Brain microvascular endothelial cell (primary cell): ENCODE data around the gene MAGEA8.
"Not testable (repeated sequence)": the region's sequence is repeated elsewhere in the genome, so short reads cannot be mapped to it uniquely, and the experiment has no call there.

Experiments
- DNase-seq: peaks from one replicate; pipeline ENCODE4 v3.0.0-alpha.2; 2020
- H3K27ac ChIP-seq: fragments of 250-450 bp; sonication (Bioruptor Pico); 2 replicates; pipeline ENCODE4 v1.5.1; 2020; ENCODE audit warnings: mild to moderate bottlenecking, moderate library complexity
- H3K27me3 ChIP-seq: fragments of 250-450 bp; sonication (Bioruptor Pico); replicated peaks from 2 replicates; pipeline ENCODE4 v1.5.1; 2020; ENCODE audit warnings: mild to moderate bottlenecking
- H3K36me3 ChIP-seq: fragments of 250-450 bp; sonication (Bioruptor Pico); replicated peaks from 2 replicates; pipeline ENCODE4 v1.5.1; 2020; ENCODE audit warnings: mild to moderate bottlenecking
- H3K4me3 ChIP-seq: 2 replicates; pipeline ENCODE4 v1.5.1; 2011; ENCODE audit warnings: low read depth, mild to moderate bottlenecking, control low read depth, low read length, moderate library complexity
- in situ Hi-C: cut with HindIII; loops from 2 replicates; pipeline ENCODE4 v1.10.0; 2017; ENCODE audit warnings: low sequenced_read_pairs, low pct_ligation_motif_present
- TF ChIP-seq, protein P1 (sequence below): IDR thresholded peaks from 2 replicates; pipeline ENCODE4 v1.5.1; 2011; ENCODE audit warnings: low read depth, mild to moderate bottlenecking, moderate library complexity, low read length, control low read depth, inconsistent platforms; ENCODE audit errors: missing control alignments

Gene MAGEA8

DNA sequence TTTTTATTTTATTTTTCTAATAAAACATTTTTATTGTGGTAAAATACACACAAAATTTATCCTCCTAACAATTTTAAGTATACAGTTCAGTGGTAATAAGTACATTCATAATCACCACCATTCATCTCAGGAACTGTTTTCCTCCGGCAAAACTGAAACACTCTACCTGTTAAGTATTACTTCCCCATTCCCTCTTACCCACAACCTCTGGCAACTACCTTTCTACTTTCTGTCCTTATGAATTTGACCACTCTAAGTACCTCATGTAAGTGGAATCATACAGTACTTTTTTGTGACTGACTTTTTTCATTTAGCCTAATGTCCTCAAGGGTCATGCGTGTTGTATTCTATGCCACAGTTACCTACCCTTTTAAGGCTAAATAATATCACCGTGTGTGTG is 27.3 kb downstream of the MAGEA8 start:
- H3K27me3 ChIP-seq: no peaks in the 10 kb centered on the region
- no peak overlapping the region for H3K27ac ChIP-seq
- H3K36me3 ChIP-seq: no peaks in the 10 kb centered on the region
- H3K4me3 ChIP-seq: no peak overlapping the region
- no peak for DNase-seq
- TF ChIP-seq, protein P1, sequence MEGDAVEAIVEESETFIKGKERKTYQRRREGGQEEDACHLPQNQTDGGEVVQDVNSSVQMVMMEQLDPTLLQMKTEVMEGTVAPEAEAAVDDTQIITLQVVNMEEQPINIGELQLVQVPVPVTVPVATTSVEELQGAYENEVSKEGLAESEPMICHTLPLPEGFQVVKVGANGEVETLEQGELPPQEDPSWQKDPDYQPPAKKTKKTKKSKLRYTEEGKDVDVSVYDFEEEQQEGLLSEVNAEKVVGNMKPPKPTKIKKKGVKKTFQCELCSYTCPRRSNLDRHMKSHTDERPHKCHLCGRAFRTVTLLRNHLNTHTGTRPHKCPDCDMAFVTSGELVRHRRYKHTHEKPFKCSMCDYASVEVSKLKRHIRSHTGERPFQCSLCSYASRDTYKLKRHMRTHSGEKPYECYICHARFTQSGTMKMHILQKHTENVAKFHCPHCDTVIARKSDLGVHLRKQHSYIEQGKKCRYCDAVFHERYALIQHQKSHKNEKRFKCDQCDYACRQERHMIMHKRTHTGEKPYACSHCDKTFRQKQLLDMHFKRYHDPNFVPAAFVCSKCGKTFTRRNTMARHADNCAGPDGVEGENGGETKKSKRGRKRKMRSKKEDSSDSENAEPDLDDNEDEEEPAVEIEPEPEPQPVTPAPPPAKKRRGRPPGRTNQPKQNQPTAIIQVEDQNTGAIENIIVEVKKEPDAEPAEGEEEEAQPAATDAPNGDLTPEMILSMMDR: no peak
- in situ Hi-C loops: no loop called here

- in situ Hi-C loops: no loop called here
- no peak overlapping the region for H3K27ac ChIP-seq
- no peaks in the 10 kb centered on the region for H3K27me3 ChIP-seq
- H3K4me3 ChIP-seq: no peak overlapping the region
- TF ChIP-seq, protein P1: no peak
- DNase-seq: no peak
- no peaks in the 10 kb centered on the region for H3K36me3 ChIP-seq
Measured at GRCh38 chrX:149908727-149909126, 27.7 kb downstream of the MAGEA8 start.

DNA sequence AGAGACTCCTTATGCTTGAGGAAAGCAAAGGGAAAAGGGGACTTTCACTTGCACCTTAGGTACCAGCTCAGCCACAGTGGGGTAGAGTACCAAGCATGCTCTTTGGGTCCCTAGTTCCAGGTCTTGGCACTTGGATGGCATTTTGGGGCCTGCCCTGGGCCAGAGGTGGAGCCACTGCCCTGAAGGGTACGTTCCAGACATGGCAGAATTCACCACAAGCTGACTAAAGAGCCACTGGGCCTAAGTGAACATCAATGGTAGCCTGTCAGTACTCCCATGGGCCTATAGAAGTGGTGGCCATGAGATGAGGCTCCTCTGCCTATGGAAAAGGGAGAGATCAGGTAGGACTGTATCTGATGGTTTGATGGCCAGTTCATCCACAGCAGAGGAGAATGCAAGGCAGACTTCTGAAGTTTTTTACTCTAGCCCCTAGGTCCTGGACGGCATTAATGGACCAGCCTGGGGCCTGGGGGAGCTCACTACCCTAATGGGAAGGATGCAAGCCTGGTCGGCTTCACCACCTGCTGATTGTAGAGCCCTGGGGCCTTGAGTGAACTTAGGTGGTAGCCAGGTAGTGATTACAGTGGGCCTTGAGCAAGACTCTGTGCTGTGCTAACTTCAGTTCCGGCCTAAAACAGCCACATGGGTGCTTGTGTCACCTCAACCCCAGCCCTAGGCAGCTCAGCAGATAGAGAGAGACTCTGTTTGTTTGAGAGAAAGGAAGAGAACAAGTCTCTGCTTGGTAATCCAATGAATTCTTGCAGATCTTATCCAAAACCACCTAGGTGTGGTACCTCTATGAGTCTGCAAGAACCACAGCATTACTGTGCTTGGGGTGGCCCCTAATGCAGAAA is 28.6 kb downstream of the MAGEA8 start:
- Histone ChIP-seq H3K4me3 (no peak overlapping the region), H3K36me3 (no peaks in the 10 kb centered on the region), H3K27me3 (no peaks in the 10 kb centered on the region), H3K27ac (no peak overlapping the region)
- TF ChIP-seq, protein P1: no peak
- in situ Hi-C loops: no loop called here
- DNase-seq: no peak

GRCh38 chrX:149910178-149910695 is 29.3 kb downstream of the MAGEA8 start:
- no peak for DNase-seq
- no peak overlapping the region for H3K27ac ChIP-seq
- in situ Hi-C loops: no loop called here
- TF ChIP-seq, protein P1: no peak
- no peaks in the 10 kb centered on the region for H3K27me3 ChIP-seq
- H3K36me3 ChIP-seq: no peaks in the 10 kb centered on the region
- no peak overlapping the region for H3K4me3 ChIP-seq

GRCh38 chrX:149916745-149917392 is 35.9 kb downstream of the MAGEA8 start:
- TF ChIP-seq, protein P1: no peak
- DNase-seq: no peak
- no peaks in the 10 kb centered on the region for H3K27me3 ChIP-seq
- H3K27ac ChIP-seq: no peak overlapping the region
- H3K4me3 ChIP-seq: no peak overlapping the region
- in situ Hi-C loops: no loop called here
- no peaks in the 10 kb centered on the region for H3K36me3 ChIP-seq

DNA sequence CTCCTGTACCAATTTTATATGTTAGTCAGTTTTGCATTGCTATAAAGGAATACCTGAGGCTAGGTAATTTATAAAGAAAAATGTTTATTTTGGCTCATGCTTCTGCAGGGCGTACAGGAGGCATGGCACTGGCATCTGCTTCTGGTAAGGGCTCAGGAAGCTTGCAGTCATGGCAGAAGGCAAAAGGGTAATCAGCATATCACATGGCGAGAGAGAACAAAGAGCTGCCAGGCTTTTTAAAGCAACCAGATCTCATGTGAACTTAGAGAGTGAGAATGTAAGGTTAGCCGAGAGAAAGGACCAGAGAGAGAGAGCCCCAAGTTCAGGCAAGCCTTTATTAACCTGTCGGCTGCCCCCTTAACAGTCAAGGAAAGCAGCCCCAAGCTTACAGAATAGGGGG is 42.9 kb downstream of the MAGEA8 start:
- H3K36me3 ChIP-seq, H3K4me3 ChIP-seq, DNase-seq, in situ Hi-C loops, H3K27me3 ChIP-seq, H3K27ac ChIP-seq: not testable (repeated sequence)

DNA sequence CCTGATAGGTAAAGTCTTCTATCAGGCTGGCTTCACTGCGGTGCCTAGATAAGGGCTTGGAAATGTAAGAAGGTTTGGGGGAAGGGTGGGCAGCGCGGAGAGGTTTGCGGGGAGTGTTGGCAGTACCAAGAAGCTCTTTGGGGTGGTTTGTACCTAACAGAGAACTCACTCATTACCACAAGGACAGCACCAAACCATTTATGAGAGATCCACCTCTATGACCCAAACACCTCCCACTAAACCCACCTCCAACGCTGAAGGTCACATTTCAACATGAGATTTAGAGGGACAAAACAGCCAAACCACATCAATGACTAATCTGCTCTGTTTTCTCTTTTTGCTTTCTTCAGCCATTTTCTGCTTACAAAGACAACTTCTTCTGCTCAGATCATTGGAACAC is 43.5 kb downstream of the MAGEA8 start:
- H3K27me3 ChIP-seq, H3K27ac ChIP-seq, H3K36me3 ChIP-seq, DNase-seq, in situ Hi-C loops, H3K4me3 ChIP-seq: not testable (repeated sequence)

- H3K27me3 ChIP-seq, H3K27ac ChIP-seq, H3K4me3 ChIP-seq, in situ Hi-C loops, DNase-seq, H3K36me3 ChIP-seq: not testable (repeated sequence)
Measured at GRCh38 chrX:149927245-149927963, 46.4 kb downstream of the MAGEA8 start.

DNA sequence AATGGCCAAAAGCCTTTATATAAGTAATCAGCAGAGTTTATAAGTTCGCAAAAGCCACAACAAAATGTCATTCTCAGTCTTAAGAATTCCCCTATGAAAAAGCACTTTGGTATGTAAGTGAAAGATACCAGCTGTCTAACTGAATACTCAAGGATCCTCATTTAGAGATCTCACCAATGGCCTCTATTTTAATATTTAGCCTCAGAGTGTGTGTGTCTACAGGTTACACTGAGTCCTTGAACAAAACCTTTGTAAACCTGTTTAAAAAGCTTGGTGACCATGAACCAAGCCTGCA is 46.9 kb downstream of the MAGEA8 start:
- H3K27ac ChIP-seq, DNase-seq, H3K27me3 ChIP-seq, in situ Hi-C loops, H3K36me3 ChIP-seq, H3K4me3 ChIP-seq: not testable (repeated sequence)
